ENCODE data around the gene AMFR.

GRCh38 chr16:56347166-56347565, 78.2 kb downstream of the AMFR start:
- TF ChIP-seq CTCF (IDR thresholded peaks at IDR 0.05) (no peak), E2F4 (CRISPR knock-in tag; IDR thresholded peaks at IDR 0.05; ENCODE audit: borderline replicate concordance, low read depth) (no peak), PREB (CRISPR knock-in tag; IDR thresholded peaks at IDR 0.05; ENCODE audit: borderline replicate concordance) (no peak), JUN (CRISPR knock-in tag; IDR thresholded peaks at IDR 0.05) (no peak), CREM (CRISPR knock-in tag; IDR thresholded peaks at IDR 0.05) (no peak), ZNF671 (CRISPR knock-in tag; IDR thresholded peaks at IDR 0.05) (no peak), ATF1 (CRISPR knock-in tag; IDR thresholded peaks at IDR 0.05) (no peak), FOXP1 (CRISPR knock-in tag; IDR thresholded peaks at IDR 0.05; ENCODE audit: borderline replicate concordance) (no peak)

Data from WTC11 (cell line).